ENCODE measurements around the gene GDPD4. TPM values are rescaled to one million over a fixed set of nuclear protein-coding genes. Genes with fewer than 3 reads are reported as not detected.

The GDPD4 gene
- total RNA-seq, 1 experiment from 2014 or later = not detected

DNA sequence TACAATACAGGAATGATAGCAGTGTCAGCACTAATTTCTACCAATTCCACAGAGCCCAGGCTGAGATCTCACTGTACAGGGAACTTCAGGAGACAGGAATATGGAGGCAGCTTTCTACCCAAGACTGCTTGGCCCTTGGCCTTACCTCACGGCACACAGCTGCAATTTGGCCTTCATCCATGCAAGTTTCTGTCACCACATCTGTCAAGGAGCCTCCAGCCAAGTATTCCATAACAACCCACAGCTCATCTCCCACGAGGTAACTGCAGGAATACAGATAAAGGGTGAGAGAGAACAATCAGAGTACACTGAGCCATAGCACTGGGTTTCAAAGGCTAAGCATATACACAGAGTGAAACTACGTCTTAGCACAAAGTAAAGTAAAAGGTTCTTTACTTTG is 39.0 kb upstream of the GDPD4 start:
- TF ChIP-seq, protein P1, sequence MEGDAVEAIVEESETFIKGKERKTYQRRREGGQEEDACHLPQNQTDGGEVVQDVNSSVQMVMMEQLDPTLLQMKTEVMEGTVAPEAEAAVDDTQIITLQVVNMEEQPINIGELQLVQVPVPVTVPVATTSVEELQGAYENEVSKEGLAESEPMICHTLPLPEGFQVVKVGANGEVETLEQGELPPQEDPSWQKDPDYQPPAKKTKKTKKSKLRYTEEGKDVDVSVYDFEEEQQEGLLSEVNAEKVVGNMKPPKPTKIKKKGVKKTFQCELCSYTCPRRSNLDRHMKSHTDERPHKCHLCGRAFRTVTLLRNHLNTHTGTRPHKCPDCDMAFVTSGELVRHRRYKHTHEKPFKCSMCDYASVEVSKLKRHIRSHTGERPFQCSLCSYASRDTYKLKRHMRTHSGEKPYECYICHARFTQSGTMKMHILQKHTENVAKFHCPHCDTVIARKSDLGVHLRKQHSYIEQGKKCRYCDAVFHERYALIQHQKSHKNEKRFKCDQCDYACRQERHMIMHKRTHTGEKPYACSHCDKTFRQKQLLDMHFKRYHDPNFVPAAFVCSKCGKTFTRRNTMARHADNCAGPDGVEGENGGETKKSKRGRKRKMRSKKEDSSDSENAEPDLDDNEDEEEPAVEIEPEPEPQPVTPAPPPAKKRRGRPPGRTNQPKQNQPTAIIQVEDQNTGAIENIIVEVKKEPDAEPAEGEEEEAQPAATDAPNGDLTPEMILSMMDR (IDR thresholded peaks at IDR 0.05; ENCODE audit: unreplicated experiment) = no peak
- DNase-seq = no peak
- Mint-ChIP-seq H3K4me3 (ENCODE audit: low read depth, unreplicated experiment) (no peak overlapping the region), H3K4me1 (ENCODE audit: low read depth, unreplicated experiment) (no peaks in the 10 kb centered on the region), H3K27me3 (ENCODE audit: unreplicated experiment) (no peaks in the 10 kb centered on the region), H3K9me3 (ENCODE audit: low read depth, unreplicated experiment) (no peaks in the 10 kb centered on the region), H3K27ac (ENCODE audit: unreplicated experiment) (no peak overlapping the region), H3K36me3 (ENCODE audit: insufficient read depth, unreplicated experiment) (no peaks in the 10 kb centered on the region)
- intact Hi-C loops (cut with micrococcal nuclease; ENCODE audit: unreplicated experiment) = no loop called here
- CTCF ChIA-PET = no interaction called here
- BruUV-seq (replicated peaks) = no TSS peak

DNA sequence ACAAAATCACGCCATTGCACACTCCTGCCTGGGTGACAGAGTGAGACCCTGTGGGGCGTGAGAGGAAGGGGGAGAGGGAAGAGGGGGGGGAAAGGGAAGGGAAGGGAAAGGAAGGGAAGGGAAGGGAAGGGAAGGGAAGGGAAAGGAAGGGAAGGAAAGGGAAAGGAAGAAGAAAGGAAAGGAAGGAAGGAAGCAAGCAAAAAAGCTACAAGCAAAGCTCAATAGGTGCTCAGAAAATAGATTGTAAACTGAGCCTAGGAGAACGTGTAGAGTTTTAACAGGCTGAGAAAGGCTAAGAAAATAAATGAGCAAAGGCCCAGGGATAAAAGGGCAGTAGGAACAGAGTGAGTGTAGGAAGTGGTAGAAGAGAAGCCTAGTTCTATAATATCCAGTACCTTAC is 30.8 kb upstream of the GDPD4 start:
- no TSS peak for BruUV-seq (replicated peaks)
- H3K27ac Mint-ChIP-seq (ENCODE audit: unreplicated experiment) = no peak overlapping the region
- H3K27me3 Mint-ChIP-seq (ENCODE audit: unreplicated experiment) = no peaks in the 10 kb centered on the region
- H3K4me3 Mint-ChIP-seq (ENCODE audit: low read depth, unreplicated experiment) = no peak overlapping the region
- no peak for DNase-seq
- no peaks in the 10 kb centered on the region for H3K9me3 Mint-ChIP-seq (ENCODE audit: low read depth, unreplicated experiment)
- no peaks in the 10 kb centered on the region for H3K4me1 Mint-ChIP-seq (ENCODE audit: low read depth, unreplicated experiment)
- CTCF ChIA-PET = no interaction called here
- TF ChIP-seq, protein P1 (IDR thresholded peaks at IDR 0.05; ENCODE audit: unreplicated experiment) = no peak
- H3K36me3 Mint-ChIP-seq (ENCODE audit: insufficient read depth, unreplicated experiment) = peaks cover 10% of the 10 kb centered on the region
- intact Hi-C loops (cut with micrococcal nuclease; ENCODE audit: unreplicated experiment) = no loop called here

DNA sequence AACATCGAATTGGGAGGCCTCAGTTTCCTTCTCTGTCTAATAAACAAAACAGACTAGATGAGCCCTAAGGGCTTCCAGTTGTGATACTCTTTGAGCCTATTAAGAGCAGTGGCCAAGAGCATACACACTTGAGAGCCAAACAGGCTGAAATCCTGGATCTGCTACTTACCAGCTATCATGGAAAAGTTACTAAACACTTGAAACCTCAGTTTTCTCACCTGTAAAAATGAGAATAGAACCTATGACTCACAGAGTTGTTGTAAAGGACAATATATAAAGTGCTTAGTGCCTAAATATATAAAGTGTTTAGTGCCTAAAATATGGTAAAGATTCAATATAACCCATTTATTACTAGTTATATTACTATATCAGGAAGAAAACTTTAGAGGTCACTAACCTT is 23.7 kb upstream of the GDPD4 start:
- intact Hi-C loops (cut with micrococcal nuclease; ENCODE audit: unreplicated experiment) = no loop called here
- BruUV-seq (replicated peaks) = no TSS peak
- Mint-ChIP-seq H3K36me3 (ENCODE audit: insufficient read depth, unreplicated experiment) (no peaks in the 10 kb centered on the region), H3K4me1 (ENCODE audit: low read depth, unreplicated experiment) (peaks cover 8% of the 10 kb centered on the region), H3K27me3 (ENCODE audit: unreplicated experiment) (no peaks in the 10 kb centered on the region), H3K9me3 (ENCODE audit: low read depth, unreplicated experiment) (peaks cover 2% of the 10 kb centered on the region), H3K4me3 (ENCODE audit: low read depth, unreplicated experiment) (no peak overlapping the region), H3K27ac (ENCODE audit: unreplicated experiment) (no peak overlapping the region)
- TF ChIP-seq, protein P1 (IDR thresholded peaks at IDR 0.05; ENCODE audit: unreplicated experiment) = no peak
- CTCF ChIA-PET = no interaction called here
- no peak for DNase-seq

GRCh38 chr11:77324508-77324907 is 23.0 kb upstream of the GDPD4 start:
- H3K36me3 Mint-ChIP-seq (ENCODE audit: insufficient read depth, unreplicated experiment) = no peaks in the 10 kb centered on the region
- no peaks in the 10 kb centered on the region for H3K27me3 Mint-ChIP-seq (ENCODE audit: unreplicated experiment)
- peaks cover 8% of the 10 kb centered on the region for H3K4me1 Mint-ChIP-seq (ENCODE audit: low read depth, unreplicated experiment)
- TF ChIP-seq, protein P1 (IDR thresholded peaks at IDR 0.05; ENCODE audit: unreplicated experiment) = no peak
- no peak for DNase-seq
- intact Hi-C loops (cut with micrococcal nuclease; ENCODE audit: unreplicated experiment) = no loop called here
- CTCF ChIA-PET = no interaction called here
- no peak overlapping the region for H3K4me3 Mint-ChIP-seq (ENCODE audit: low read depth, unreplicated experiment)
- no TSS peak for BruUV-seq (replicated peaks)
- peaks cover 2% of the 10 kb centered on the region for H3K9me3 Mint-ChIP-seq (ENCODE audit: low read depth, unreplicated experiment)
- no peak overlapping the region for H3K27ac Mint-ChIP-seq (ENCODE audit: unreplicated experiment)
